ENCODE results near the gene ANP32A.

DNA sequence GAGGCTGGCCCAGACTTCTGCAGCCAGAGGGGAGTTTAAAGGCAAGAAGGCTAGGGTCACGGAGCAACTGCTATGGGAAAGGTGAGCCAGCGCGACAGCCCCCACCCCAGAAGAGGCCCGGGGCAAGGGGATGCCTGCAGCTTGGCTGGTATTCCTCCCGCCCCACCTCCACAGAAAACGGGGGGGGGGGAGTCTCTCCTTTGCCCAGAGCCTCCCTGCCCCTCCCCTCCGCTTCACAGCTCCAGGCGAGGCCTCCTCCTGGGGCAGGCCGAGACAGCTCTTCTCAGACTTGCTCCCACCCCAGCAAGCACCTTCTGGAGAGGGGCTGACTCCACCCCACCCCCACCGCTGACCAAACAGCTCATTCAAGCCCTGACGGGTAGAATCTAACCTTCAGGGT, 13.4 kb downstream of the ANP32A start:
- TF ChIP-seq ZNF707 (CRISPR knock-in tag; conservative IDR thresholded peaks at IDR 0.05): no peak
- TF ChIP-seq ZNF224 (CRISPR knock-in tag; IDR thresholded peaks at IDR 0.05): no peak
- no peak for TF ChIP-seq YY1 (IDR thresholded peaks at IDR 0.05; ENCODE audit: borderline replicate concordance in 1 of 3, control insufficient read depth in 1 of 3, extremely low read depth in 1 of 3, insufficient read depth in 3 of 3, insufficient read length in 1 of 3, insufficient replicate concordance in 2 of 3, low read depth in 1 of 3, low read length in 2 of 3)

Data from K562 (cell line).